Cardiac muscle cell (in vitro differentiated cells and primary cell): ENCODE results near the gene NR3C2. TPM values are rescaled to one million over a fixed set of nuclear protein-coding genes. Genes with fewer than 3 reads are reported as not detected.

Experiments
- DNase-seq, 2 donors: peaks; one replicate each; pipeline versions ENCODE4 v3.0.0 to v3.0.0-alpha.2; 2010 to 2017; ENCODE audit warnings: low read depth in 1 of 2, low spot score in 1 of 2
- H3K27ac ChIP-seq: fragments of 200-600 bp; sonication (generic); 2 replicates; pipeline ENCODE4 v1.5.1; 2016
- H3K27me3 ChIP-seq: fragments of 200-600 bp; sonication (generic); 2 replicates; pipeline ENCODE4 v1.6.0; 2016; ENCODE audit warnings: control low read depth
- H3K36me3 ChIP-seq: fragments of 200-600 bp; sonication (generic); 2 replicates; pipeline ENCODE4 v1.5.1; 2016; ENCODE audit warnings: control low read depth
- H3K4me1 ChIP-seq: fragments of 200-600 bp; sonication (generic); 2 replicates; pipeline ENCODE4 v1.8.1; 2017; ENCODE audit warnings: low read depth, mild to moderate bottlenecking, mixed run types
- H3K4me3 ChIP-seq: fragments of 200-600 bp; sonication (generic); 2 replicates; pipeline ENCODE4 v1.5.1; 2016; ENCODE audit warnings: mild to moderate bottlenecking
- H3K9me3 ChIP-seq: fragments of 200-600 bp; sonication (generic); 2 replicates; pipeline ENCODE4 v1.5.1; 2017; ENCODE audit warnings: low read depth, mild to moderate bottlenecking, control low read depth
- CTCF ChIP-seq: IDR thresholded peaks from 2 replicates; pipeline ENCODE4 v1.5.1; 2012; ENCODE audit warnings: low read depth, mild to moderate bottlenecking, low read length
- polyA plus RNA-seq: library from polyadenylated mRNA; unstranded; fragments of >200 nt; fragmentation: Nextera tagmentation; extraction: Ambion mirVana; gene quantifications from 2 replicates; pipeline ENCODE4 v1.2.1, GENCODE V29; 2016
- total RNA-seq: library from RNA; depleted of rRNA; stranded (reverse); fragments of >200 nt; gene quantifications from 2 replicates; pipeline ENCODE4 v1.2.3, GENCODE V29; 2016

The NR3C2 gene
- total and polyA plus RNA-seq, 2 experiments from 2014 or later: 0.43 to 2.5 TPM

- Histone ChIP-seq H3K27ac (no peak overlapping the region), H3K27me3 (no peaks in the 10 kb centered on the region), H3K4me3 (no peak overlapping the region), H3K4me1 (no peaks in the 10 kb centered on the region), H3K36me3 (no peaks in the 10 kb centered on the region), H3K9me3 (no peaks in the 10 kb centered on the region)
- no peak for DNase-seq
- no peak for TF ChIP-seq CTCF
Observed at GRCh38 chr4:148055844-148056243, 386.4 kb downstream of the NR3C2 start.

- no peak for TF ChIP-seq CTCF
Observed at GRCh38 chr4:148054275-148054674, 387.9 kb downstream of the NR3C2 start.

GRCh38 chr4:148053298-148054003 lies 388.8 kb downstream of the NR3C2 start:
- Histone ChIP-seq H3K4me1 (peaks cover 3% of the 10 kb centered on the region), H3K4me3 (no peak overlapping the region), H3K27ac (peak overlapping the region; percentile 37), H3K27me3 (no peaks in the 10 kb centered on the region), H3K9me3 (no peaks in the 10 kb centered on the region), H3K36me3 (no peaks in the 10 kb centered on the region)
- DNase-seq: no peak
- TF ChIP-seq CTCF: no peak

More at GRCh38 chr4:148054275-148054674, 387.9 kb downstream of the NR3C2 start:
- no peaks in the 10 kb centered on the region for H3K4me1 ChIP-seq
- H3K27ac ChIP-seq: no peak overlapping the region
- DNase-seq: no peak
- H3K27me3 ChIP-seq: no peaks in the 10 kb centered on the region
- no peak overlapping the region for H3K4me3 ChIP-seq
- H3K9me3 ChIP-seq: no peaks in the 10 kb centered on the region
- H3K36me3 ChIP-seq: no peaks in the 10 kb centered on the region

GRCh38 chr4:148052448-148052847 lies 389.8 kb downstream of the NR3C2 start:
- Histone ChIP-seq H3K36me3 (no peaks in the 10 kb centered on the region), H3K4me3 (no peak overlapping the region), H3K27me3 (no peaks in the 10 kb centered on the region), H3K27ac (no peak overlapping the region), H3K4me1 (peaks cover 7% of the 10 kb centered on the region), H3K9me3 (no peaks in the 10 kb centered on the region)
- no peak for TF ChIP-seq CTCF
- DNase-seq: peak in 1 of 2 donors; percentile 37

- Histone ChIP-seq H3K9me3 (no peaks in the 10 kb centered on the region), H3K27me3 (no peaks in the 10 kb centered on the region), H3K4me1 (peaks cover 7% of the 10 kb centered on the region), H3K36me3 (no peaks in the 10 kb centered on the region), H3K4me3 (no peak overlapping the region), H3K27ac (no peak overlapping the region)
- DNase-seq: no peak
- TF ChIP-seq CTCF: no peak
Observed at GRCh38 chr4:148051403-148051802, 390.8 kb downstream of the NR3C2 start.
